Gastrocnemius medialis (tissue), 4 donors: ENCODE measurements around the gene TMEM163.

Experiments
- CTCF ChIP-seq, 5 experiments: fragments of 450-650 bp in 3 of 5; fragments of 200-600 bp in 2 of 5; sonication (generic) in 2 of 5; IDR thresholded peaks in 4 of 5; conservative IDR thresholded peaks in 1 of 5; 1 replicate in 4 of 5; 2 replicates in 1 of 5; pipeline ENCODE4 v1.5.1; 2016 to 2019; ENCODE audit warnings: antibody characterized with exemption in 5 of 5, mild to moderate bottlenecking in 3 of 5, moderate library complexity in 3 of 5
- POLR2A ChIP-seq, 2 donors: fragments of 450-650 bp; IDR thresholded peaks; one replicate each; pipeline ENCODE4 v1.6.1; 2017; ENCODE audit warnings: antibody characterized with exemption in 2 of 2, mild to moderate bottlenecking in 2 of 2, moderate library complexity in 2 of 2

GRCh38 chr2:134662751-134663150 is 56.0 kb downstream of the TMEM163 start:
- TF ChIP-seq CTCF (IDR thresholded peaks at IDR 0.05 in 4 of 5, conservative IDR thresholded peaks at IDR 0.05 in 1 of 5) (no peak), POLR2A (IDR thresholded peaks at IDR 0.05) (no peak)
